GM19452 (cell line): ENCODE results near the gene MEF2A.
"Not testable (repeated sequence)": the region's sequence is repeated elsewhere in the genome, so short reads cannot be mapped to it uniquely, and the experiment has no call there.

Source experiments
- ATAC-seq: cut with Tn5 transposase; IDR thresholded peaks from one replicate; pipeline ENCODE4 v1.9.1; 2021; ENCODE audit not compliant: unreplicated experiment

MEF2A gene

DNA sequence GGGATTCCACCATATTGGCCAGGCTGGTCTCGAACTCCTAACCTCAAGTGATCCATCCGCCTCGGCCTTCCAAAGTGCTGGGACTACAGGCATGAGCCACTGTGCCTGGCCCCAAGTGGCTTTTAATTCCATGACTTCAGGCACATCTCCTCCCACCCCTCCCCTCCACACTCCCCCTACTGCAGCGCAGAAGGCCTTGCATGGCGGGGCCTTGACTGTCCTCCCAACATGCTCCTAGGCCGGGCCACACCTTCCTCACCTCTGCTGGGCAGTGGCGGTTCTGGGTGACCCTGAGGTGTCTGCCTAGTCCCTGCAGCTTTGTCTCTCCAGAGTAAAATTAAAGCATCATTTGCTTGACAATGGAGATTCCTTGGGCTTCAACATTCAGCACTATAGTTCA is 160.5 kb downstream of the MEF2A start:
- no peak for ATAC-seq

DNA sequence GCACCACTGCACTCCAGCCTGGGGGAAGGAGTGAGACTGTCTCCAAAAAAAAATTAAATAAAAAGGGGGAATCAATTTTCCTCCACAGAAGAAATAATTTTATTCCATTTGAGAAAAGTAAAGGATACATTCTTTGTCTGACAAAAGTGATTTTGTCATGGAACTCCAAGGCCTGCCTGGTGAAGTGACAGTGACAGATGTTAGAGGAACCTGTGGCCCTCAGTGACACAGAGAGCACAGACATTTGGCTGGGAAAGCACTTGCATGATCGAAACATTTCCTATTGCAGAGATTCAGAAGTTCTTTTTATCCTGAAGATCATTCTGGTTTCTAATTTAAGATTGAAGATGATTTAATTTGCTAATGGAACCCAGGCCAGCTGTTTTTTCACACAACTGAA is 161.5 kb downstream of the MEF2A start:
- ATAC-seq, result no peak

GRCh38 chr15:99727733-99728132 is 161.9 kb downstream of the MEF2A start:
- no peak for ATAC-seq

DNA sequence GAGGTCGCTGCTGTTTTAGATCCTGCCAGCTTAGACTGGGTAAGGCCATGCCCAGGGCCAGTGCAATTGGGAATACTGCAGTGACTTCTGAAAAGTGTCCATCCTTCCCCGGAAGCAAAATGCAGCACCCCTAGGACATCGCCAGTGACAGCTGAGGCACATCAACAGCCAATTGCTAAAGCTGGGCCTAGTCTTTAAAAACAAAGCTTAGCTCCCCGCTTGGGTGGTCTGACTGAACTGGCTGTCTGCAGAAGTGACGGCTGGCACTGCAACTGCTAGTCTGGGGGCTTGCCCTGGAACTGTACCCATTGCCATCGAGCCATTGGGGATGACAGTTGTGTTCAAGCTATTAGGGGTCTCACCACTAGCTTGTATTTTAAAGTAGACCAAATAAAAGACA is 163.1 kb downstream of the MEF2A start:
- no peak for ATAC-seq

DNA sequence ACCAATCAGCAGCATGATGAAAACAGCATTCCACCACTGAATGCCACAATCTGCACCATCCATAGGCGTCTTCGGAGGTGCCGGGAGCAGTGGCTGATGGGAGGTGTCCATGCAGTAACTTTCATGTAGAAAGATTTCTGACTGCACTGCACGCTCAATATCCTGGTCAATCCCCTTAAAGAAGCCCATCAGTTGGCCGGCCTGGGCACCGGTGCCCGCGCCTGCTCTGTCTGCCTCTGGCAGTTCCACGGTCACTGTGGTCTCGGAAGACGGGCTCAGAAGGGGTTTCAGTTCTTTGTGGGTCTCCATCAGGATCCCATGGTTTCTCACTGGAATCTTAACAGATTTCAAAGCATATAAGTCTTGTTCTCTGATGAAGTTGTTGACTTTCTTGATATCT is 163.5 kb downstream of the MEF2A start:
- no peak for ATAC-seq

DNA sequence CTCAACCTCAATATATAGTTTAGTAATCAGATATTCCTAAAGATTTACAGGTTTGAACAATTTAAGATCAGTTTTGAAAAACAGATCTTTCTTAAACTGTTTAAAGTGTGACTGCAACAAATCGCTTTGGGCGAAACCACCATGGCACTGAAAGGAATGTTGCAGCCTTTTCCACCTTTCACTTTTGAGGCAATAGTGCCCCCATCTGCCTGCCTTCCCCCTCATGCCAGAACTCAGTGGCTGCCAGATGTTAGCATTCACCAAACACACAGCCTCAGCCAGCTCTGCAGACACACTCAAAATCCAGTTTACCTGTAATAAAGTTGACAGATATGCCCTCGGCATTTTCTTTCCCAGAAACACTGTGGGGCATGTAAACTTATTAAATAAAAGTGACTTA is 164.1 kb downstream of the MEF2A start:
- no peak for ATAC-seq

GRCh38 chr15:99731336-99732123 is 165.7 kb downstream of the MEF2A start:
- ATAC-seq, result no peak

DNA sequence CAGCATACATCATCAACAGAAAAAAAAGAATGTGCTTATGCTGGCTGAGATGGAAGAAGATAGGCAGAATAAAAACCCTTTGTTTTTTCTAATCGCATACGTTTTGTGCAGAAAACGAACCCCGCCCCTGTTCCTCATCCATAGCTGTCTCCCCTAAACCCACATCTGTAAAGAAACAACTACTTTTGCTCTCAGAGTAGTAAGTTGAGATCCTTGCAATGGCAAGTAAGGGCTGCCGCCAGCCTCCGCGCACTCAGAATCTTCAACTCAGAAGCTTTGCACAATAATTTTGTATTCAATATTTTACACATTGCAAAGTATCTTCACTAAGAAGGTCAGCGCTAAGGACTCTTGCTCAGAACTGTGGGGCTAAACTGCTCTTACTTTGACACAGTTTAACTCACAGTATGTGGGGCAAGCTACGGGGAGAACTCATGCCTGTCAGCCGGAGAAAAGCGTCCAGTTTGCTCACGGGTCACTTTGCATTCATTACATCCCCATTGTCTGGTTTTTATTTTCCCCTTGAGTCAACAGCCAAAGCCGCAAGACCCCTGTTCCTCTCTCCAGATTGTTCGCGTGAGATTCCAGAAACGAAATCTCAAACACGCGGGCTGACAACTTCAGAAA is 166.5 kb downstream of the MEF2A start:
- no peak for ATAC-seq

DNA sequence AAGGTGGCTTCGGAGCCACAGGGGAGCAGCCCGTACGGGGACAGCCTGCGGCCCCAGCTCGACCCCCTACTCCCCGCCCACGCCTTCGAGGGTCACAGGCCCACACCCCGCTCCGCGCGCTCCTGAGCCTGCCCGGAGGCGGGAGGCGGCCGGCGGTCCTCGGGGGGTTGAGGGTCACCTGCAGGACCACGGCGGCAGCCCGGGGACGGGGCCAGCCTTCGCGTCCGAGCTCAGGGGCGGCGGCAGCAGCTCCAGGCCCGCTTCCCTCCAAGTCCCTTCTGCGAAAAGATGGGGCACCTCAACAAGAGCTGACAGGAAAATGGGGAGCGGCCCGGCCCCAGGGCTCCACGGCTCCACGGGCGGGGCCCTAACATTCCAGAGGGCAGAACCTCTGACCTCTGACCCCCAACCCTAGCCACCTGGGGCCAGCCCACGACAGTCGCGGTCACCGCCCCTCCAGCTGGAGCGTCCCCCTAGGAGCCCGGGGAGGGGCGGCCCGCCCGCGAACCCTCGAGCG is 167.0 kb downstream of the MEF2A start:
- ATAC-seq, result peak; percentile 16

GRCh38 chr15:99733268-99734039 is 167.7 kb downstream of the MEF2A start, which contains the start of gene LYSMD4:
Gene LYSMD4, minus strand, starts transcription at chr15:99733437. Its CDS starts 1,438 bp downstream, at chr15:99731999.
- ATAC-seq, result peak; percentile 99

DNA sequence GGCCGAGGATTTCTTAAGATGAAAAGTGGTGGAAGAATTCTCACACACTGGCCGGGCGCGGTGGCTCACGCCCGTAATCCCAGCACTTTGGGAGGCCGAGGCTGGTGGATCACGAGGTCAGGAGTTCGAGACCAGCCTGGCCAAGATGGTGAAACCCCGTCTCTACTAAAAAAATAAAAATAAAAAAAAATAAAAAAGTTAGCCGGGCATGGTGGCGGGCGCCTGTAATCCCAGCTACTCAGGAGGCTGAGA is 168.2 kb downstream of the MEF2A start:
- ATAC-seq, result not testable (repeated sequence)

DNA sequence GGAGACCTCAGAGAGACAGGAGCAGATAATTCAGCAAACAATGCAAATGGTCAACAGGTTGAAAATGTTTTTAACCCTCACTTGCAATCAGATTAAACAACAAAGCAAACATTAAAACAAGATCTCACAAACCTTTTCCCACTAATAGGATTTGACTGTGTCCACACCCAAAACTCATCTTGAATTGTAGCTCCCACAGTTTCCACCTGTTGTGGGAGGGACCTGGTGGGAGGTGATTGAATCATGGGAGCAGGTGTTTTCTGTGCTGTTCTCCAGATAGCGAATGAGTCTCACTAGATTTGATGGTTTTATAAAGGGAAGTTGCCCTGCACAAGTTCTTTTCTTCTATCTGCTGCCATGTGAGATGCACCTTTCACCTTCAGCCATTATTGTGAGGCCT is 168.8 kb downstream of the MEF2A start:
- ATAC-seq, result no peak

GRCh38 chr15:99735868-99736267 is 170.1 kb downstream of the MEF2A start:
- ATAC-seq, result no peak

GRCh38 chr15:99736702-99737101 is 170.9 kb downstream of the MEF2A start:
- no peak for ATAC-seq

GRCh38 chr15:99738021-99738847 is 172.4 kb downstream of the MEF2A start:
- ATAC-seq, result no peak

DNA sequence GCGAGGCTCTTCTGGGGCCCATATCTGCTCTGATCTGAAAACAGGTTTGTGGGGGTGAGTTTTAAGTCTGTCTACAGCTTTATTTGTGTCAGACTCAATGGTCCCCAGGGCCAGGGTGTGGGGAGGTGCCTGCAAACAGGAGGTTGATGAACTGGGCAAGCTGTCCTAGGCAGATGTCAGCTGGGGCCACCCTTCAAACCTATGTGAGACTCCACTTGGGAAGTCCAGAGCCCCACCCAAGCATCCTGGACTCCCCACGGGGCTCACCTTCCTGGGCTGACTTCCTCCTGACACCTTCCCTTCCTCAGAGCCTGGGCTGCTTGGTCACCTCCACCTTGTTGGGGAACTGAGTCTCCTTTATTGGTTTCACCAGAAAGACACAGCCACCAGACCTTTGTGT is 176.1 kb downstream of the MEF2A start:
- ATAC-seq, result no peak

GRCh38 chr15:99744142-99744541 is 178.4 kb downstream of the MEF2A start:
- ATAC-seq, result no peak

DNA sequence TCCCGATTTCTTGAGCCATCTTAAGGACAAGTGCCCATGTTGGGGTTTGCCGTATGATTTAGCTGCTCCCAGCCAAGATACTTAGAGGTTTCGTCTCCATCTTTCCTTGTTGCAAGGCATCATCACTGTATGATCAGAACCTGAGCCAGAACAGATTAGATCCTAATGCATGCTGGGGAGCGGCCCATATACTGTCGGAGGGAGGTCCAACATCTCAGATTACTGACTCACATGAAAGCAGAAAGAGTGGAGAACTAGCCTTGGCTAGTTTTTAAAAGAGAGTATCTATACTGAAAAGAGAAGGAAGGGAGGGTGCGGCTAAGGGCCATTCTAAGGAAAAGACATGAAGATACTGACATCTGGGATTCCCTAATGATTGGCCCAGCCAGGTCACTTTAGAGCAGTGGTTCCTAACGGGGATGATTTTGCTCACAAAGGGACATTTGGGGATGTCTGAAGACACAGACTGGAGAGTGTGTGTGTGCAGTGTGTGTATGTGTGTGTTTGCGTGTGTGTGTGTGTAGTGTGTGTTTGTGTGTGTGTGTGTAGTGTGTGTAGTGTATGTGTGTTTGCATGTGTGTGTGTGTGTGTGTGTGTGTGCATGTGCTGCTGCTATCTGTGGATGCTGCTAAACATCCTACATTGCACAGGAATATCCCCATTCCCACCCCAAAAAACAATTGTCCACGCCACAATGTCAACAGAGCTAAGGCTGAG is 179.7 kb downstream of the MEF2A start:
- no peak for ATAC-seq

DNA sequence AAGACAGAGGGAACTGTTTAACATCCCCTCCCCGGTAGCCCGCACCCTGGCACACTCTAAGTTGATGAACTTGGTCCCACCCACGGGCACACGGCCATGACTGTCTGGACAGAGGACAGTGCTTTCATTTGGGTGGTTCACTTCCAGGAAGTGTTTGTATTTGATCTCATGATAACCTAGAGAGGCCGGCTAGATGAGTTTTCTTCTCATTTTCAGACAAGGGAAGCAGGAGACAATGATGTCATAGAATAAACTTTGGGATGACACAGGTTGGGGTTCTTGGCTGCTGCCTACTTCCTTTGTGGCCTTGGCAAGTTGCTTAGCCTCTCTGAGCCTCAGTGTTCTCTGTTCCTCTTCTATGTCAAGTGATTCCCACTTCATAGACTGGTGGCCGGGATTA is 183.6 kb downstream of the MEF2A start:
- ATAC-seq, result no peak

DNA sequence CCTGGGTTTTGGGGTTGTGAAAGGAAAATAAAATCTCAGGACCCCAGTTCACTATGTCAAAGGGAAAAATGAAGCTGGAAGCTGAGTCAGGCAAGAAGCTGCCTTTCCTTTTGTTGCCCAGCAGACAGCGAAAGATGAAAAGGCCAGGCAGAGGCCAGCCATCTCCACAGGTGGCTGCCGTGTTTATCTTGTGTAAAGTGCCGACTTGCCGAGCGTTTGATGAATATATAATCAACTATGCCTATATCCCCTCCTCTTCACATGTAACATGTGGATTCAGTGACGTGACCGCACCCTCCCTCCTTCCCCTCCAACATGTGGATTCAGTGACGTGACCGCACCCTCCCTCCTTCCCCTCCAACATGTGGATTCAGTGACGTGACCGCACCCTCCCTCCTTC is 184.5 kb downstream of the MEF2A start:
- not testable (repeated sequence) for ATAC-seq
